ENCODE results near the gene KDM2B. TPM values are rescaled to one million over a fixed set of nuclear protein-coding genes. Genes with fewer than 3 reads are reported as not detected.
"Not testable (repeated sequence)": the region's sequence is repeated elsewhere in the genome, so short reads cannot be mapped to it uniquely, and the experiment has no call there.

KDM2B gene
- total and polyA plus RNA-seq, 11 donors, result 7.3 to 24.7 (median 10.3) TPM

DNA sequence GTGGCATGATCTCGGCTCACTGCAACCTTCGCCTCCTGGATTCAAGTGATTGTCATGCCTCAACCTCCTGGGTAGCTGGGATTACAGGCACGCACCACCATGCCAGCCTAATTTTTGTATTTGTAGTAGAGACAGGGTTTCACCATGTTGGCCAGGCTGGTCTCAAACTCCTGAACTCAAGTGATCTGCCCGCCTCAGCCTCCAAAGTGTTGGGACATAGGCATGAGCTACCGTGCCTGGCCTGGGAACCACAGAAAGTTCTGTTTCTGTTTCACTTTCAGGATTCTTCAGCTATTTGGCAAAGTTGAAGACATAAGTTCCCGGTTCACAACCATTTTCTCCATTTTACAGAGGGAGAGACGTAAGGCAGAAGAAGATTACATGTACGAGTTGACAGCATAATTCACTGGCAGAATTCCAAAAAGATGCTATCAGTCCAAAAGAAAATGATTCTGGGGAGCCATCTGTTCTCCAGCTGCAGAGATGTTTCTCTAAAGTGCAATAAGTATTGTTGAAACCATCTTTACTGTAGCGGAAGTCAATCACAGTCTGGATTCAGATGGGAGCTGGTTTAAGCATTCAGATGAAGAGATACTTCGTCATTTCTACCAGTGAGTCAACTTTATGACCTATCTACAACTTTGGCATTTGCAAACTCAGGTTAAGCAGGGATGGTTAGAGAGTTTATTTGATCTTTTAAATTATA is 189.1 kb downstream of the KDM2B start:
- ATAC-seq, result no peak
- no peak for DNase-seq
- Histone ChIP-seq H3K4me3 (peak overlapping the region in 8 of 12 donors; percentile 10 to 41 (median 27)), H3K27me3 (no peaks in the 10 kb centered on the region), H3K27ac (peak overlapping the region in 3 of 12 donors; percentile 11 to 68 (median 39)), H3K36me3 (no peaks in the 10 kb centered on the region), H3K9me3 (no peaks in the 10 kb centered on the region), H3K4me1 (no peaks in the 10 kb centered on the region)
- TF ChIP-seq, protein P1, sequence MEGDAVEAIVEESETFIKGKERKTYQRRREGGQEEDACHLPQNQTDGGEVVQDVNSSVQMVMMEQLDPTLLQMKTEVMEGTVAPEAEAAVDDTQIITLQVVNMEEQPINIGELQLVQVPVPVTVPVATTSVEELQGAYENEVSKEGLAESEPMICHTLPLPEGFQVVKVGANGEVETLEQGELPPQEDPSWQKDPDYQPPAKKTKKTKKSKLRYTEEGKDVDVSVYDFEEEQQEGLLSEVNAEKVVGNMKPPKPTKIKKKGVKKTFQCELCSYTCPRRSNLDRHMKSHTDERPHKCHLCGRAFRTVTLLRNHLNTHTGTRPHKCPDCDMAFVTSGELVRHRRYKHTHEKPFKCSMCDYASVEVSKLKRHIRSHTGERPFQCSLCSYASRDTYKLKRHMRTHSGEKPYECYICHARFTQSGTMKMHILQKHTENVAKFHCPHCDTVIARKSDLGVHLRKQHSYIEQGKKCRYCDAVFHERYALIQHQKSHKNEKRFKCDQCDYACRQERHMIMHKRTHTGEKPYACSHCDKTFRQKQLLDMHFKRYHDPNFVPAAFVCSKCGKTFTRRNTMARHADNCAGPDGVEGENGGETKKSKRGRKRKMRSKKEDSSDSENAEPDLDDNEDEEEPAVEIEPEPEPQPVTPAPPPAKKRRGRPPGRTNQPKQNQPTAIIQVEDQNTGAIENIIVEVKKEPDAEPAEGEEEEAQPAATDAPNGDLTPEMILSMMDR (IDR thresholded peaks at IDR 0.05), result no peak
- TF ChIP-seq POLR2A (IDR thresholded peaks at IDR 0.05), result no peak
- intact Hi-C loops (cut with DNase I), result no loop called here
- 56 to 68% (median 63%) methylated on average over 10 of the region's 10 CpGs for WGBS, 4 donors

DNA sequence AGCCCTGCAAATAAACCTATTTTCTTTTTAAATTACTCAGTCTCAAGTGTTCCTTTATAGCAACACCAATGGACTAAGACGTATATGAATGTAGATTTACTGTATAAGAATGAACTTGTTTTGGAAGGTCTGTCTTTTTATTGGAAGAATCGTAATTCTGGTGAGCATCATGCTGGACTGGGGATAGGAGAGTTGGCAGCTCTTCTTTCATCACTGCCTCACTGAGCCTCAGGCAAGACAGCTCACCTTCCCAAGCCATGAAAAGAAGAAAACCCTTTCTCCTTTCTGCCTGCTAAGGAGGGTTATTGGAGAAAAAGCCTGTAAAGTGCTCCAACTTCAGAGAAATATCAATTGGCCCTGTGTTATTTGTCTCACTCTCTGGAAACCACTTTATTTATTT is 190.0 kb downstream of the KDM2B start:
- no peak for ATAC-seq
- no peak overlapping the region for H3K27ac ChIP-seq
- no peak overlapping the region for H3K4me3 ChIP-seq
- TF ChIP-seq, protein P1 (IDR thresholded peaks at IDR 0.05), result no peak
- no peak for TF ChIP-seq POLR2A (IDR thresholded peaks at IDR 0.05)
- DNase-seq, result no peak
- intact Hi-C loops (cut with DNase I), result no loop called here
- 90 to 94% (median 93%) methylated on average over 2 of the region's 2 CpGs for WGBS, 4 donors
- no peaks in the 10 kb centered on the region for H3K9me3 ChIP-seq
- no peaks in the 10 kb centered on the region for H3K36me3 ChIP-seq
- no peaks in the 10 kb centered on the region for H3K27me3 ChIP-seq
- no peaks in the 10 kb centered on the region for H3K4me1 ChIP-seq

DNA sequence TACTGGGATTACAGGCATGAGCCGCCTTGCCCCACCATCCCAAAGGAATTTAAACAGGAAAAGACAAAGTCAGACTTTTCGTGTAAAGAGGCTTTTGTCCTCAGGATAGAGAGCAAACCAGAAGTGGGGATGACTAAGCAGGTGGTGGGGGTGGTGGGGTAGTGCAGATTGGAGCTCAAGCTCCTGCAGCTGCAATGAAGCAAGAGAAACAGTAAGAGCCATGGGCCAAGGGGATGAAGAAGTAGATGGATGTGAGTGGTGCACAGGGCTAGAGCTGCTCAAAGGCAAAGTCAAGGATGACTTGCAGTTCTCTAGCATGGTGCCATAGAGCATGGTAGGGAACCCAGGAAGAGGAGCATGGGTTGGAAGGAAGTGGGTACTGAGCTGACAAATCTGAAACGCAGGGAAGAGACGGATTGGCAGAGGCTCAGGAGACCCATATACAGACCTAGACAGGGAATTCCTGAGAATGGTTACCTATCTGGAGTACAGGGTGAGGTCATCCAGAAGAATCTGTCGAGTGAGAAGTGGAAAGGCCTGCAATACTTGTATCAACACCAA is 192.3 kb downstream of the KDM2B start:
- ATAC-seq (no peak), DNase-seq (no peak)
- Histone ChIP-seq H3K27ac (no peak overlapping the region), H3K4me3 (no peak overlapping the region), H3K4me1 (no peaks in the 10 kb centered on the region), H3K9me3 (no peaks in the 10 kb centered on the region), H3K27me3 (no peaks in the 10 kb centered on the region), H3K36me3 (no peaks in the 10 kb centered on the region)
- WGBS, 4 donors, result 59 to 66% (median 62%) methylated on average over 5 of the region's 5 CpGs
- no peak for TF ChIP-seq POLR2A (IDR thresholded peaks at IDR 0.05)
- TF ChIP-seq, protein P1 (IDR thresholded peaks at IDR 0.05), result no peak
- intact Hi-C loops (cut with DNase I), result no loop called here

DNA sequence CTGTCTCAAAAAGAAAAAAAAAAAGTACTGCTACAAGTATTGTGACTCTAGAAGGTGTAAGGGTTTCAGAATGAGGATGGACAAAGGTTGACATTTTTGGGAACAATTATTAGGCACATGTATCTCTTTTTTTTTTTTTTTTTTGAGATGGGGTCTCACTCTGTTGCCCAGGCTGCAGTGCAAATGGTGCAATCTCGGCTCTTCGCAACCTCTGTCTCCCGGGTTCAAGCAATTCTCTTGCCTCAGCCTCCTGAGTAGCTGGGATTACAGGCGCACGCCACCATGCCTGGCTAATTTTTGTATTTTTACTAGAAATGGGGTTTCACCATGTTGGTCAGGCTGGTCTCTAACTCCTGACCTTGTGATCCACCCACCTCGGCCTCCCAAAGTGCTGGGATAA is 195.9 kb downstream of the KDM2B start:
- intact Hi-C loops (cut with DNase I); H3K27me3 ChIP-seq; H3K4me1 ChIP-seq; H3K9me3 ChIP-seq; H3K4me3 ChIP-seq; H3K36me3 ChIP-seq; ATAC-seq; H3K27ac ChIP-seq; DNase-seq: not testable (repeated sequence)
- WGBS, 4 donors, result 75 to 87% (median 78%) methylated on average over 6 of the region's 6 CpGs
